Hepatocyte (in vitro differentiated cells): ENCODE results near the gene MAMDC2.

ENCODE experiments used
- CTCF ChIP-seq: fragments of 200-600 bp; sonication (generic); IDR thresholded peaks from 2 replicates; pipeline ENCODE4 v1.5.1; 2016; ENCODE audit warnings: antibody characterized with exemption, mild to moderate bottlenecking; ENCODE audit not compliant: poor library complexity
- EZH2 ChIP-seq: fragments of 200-600 bp; sonication (generic); IDR thresholded peaks from 2 replicates; pipeline ENCODE4 v1.6.1; 2016; ENCODE audit warnings: antibody characterized with exemption, mild to moderate bottlenecking, borderline replicate concordance
- EZH2phosphoT487 ChIP-seq: fragments of 200-600 bp; sonication (generic); IDR thresholded peaks from one replicate; pipeline ENCODE4 v1.6.1; 2018; ENCODE audit warnings: antibody characterized with exemption, mild to moderate bottlenecking, low read depth, moderate library complexity; ENCODE audit not compliant: unreplicated experiment, severe bottlenecking

DNA sequence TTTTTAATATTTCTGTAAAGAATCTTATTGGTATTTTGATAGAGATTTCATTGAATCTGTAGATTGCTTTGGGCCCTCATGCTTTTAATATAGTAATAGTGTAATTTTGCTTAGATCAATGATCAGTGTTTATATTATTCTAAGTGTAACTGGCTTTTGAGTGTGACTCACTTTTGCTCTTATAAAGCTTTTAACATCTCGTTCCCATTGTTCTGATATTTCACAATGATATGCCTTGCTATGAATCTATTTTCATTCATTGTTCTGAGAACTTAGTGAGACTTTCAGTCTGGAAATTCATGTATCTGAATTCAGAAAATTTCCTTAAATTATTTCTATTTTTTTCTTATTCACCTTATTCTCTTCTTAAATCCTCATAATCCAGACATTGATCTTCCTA is 13.5 kb upstream of the MAMDC2 start:
- TF ChIP-seq CTCF (no peak), EZH2phosphoT487 (no peak), EZH2 (no peak)
